Breast epithelium (tissue), 4 donors: ENCODE results near the gene LMCD1. TPM values are rescaled to one million over a fixed set of nuclear protein-coding genes. Genes with fewer than 3 reads are reported as not detected.

ENCODE experiments used
- DNase-seq, 2 donors: peaks; one replicate each; pipeline ENCODE4 v3.0.0-alpha.2; 2019; ENCODE audit warnings: low spot score in 2 of 2
- H3K27ac ChIP-seq, 2 donors: fragments of 200-600 bp; sonication (generic) in 1 of 2; one replicate each; pipeline ENCODE4 v1.5.1; 2016 to 2019; ENCODE audit warnings: mild to moderate bottlenecking in 1 of 2
- H3K27me3 ChIP-seq, 2 donors: fragments of 200-600 bp; sonication (generic) in 1 of 2; one replicate each; pipeline versions ENCODE4 v1.5.1 to v1.6.0; 2017 to 2019; ENCODE audit warnings: control low read depth in 1 of 2, mild to moderate bottlenecking in 1 of 2
- H3K36me3 ChIP-seq: fragments of 200-600 bp; one replicate; pipeline ENCODE4 v1.5.1; 2019
- H3K4me1 ChIP-seq, 2 donors: fragments of 200-600 bp; sonication (generic); one replicate each; pipeline ENCODE4 v1.5.1; 2016 to 2019; ENCODE audit warnings: control low read depth in 1 of 2
- H3K4me3 ChIP-seq, 3 donors: fragments of 200-600 bp; sonication (generic); 1 replicate in 2 of 3; 2 replicates in 1 of 3; pipeline ENCODE4 v1.5.1; 2016 to 2019; ENCODE audit warnings: mild to moderate bottlenecking in 3 of 3, moderate library complexity in 2 of 3
- H3K9me3 ChIP-seq, 2 donors: fragments of 200-600 bp; sonication (generic) in 1 of 2; one replicate each; pipeline ENCODE4 v1.5.1; 2016 to 2019; ENCODE audit warnings: control low read depth in 1 of 2
- POLR2A ChIP-seq: fragments of 450-650 bp; IDR thresholded peaks from one replicate; pipeline ENCODE4 v1.6.1; 2016; ENCODE audit warnings: antibody characterized with exemption, mild to moderate bottlenecking, moderate library complexity
- POLR2AphosphoS5 ChIP-seq, 3 donors: sonication (generic); formaldehyde crosslinking; IDR thresholded peaks; one replicate each; pipeline ENCODE4 v1.6.1; 2017; ENCODE audit warnings: antibody characterized with exemption in 3 of 3
- intact Hi-C: fragments of 100-400 bp; cut with DNase I; formaldehyde crosslinking; loops from one replicate; pipeline ENCODE4 v1.15.1; 2023; ENCODE audit warnings: low total_unique reads
- total RNA-seq, 3 donors: library from RNA; depleted of rRNA; stranded (reverse); fragments of >200 nt; gene quantifications; one replicate each; pipeline ENCODE4 v1.1.0, GENCODE V29; 2016
- TF ChIP-seq, protein P1 (sequence below), 3 donors: fragments of 450-650 bp; IDR thresholded peaks; one replicate each; pipeline ENCODE4 v1.5.1; 2016 to 2017; ENCODE audit warnings: antibody characterized with exemption in 3 of 3, mild to moderate bottlenecking in 3 of 3, moderate library complexity in 3 of 3

LMCD1 gene
- total RNA-seq, 3 donors from 2014 or later, result 53.0 to 228 (median 105) TPM

DNA sequence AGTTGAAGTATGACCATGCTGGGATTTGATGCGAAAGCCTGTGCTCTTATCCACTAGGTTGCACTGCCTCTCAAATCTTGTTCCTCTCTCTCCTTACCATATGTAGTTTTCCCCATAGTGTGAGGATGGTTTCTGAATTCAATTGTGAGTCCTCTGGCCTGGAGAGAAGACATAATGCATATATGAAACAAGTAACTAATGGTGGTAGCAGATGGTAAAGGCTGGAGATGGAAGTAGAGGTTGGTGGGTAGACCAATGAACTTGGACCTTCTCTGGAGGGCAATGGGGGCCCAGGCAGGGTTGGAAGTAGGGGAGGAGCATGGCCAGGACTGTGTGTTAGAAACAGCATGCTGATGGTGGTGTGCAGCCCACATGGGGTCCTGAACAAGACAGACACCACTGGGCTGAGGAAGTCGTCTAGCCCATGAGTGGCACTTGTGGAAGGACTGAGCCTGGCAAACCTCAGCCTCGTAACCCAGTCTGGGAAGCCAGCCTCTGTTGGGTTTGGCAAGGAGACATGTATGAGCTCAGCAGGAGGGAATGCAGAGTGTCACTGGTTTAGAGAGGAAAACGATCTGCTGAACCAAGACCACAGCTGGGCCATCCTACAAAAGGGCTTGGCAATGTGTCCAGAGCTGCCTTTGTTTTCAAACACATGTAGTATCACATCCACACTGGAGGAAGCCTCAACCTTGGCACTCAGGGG, 18.5 kb upstream of the LMCD1 start:
- TF ChIP-seq POLR2AphosphoS5 (IDR thresholded peaks at IDR 0.05) (peak in 2 of 3 donors; percentile 32 to 64), POLR2A (no peak)
- Histone ChIP-seq H3K9me3 (peaks cover 0 to 4% of the 10 kb centered on the region in 2 donors), H3K4me1 (peaks cover 6 to 11% of the 10 kb centered on the region in 2 donors), H3K36me3 (no peaks in the 10 kb centered on the region), H3K4me3 (no peak overlapping the region), H3K27ac (peak overlapping the region; percentile 79 to 92), H3K27me3 (no peaks in the 10 kb centered on the region)
- peak; percentile 74 to 92 for DNase-seq
- intact Hi-C loops, result no loop called here

DNA sequence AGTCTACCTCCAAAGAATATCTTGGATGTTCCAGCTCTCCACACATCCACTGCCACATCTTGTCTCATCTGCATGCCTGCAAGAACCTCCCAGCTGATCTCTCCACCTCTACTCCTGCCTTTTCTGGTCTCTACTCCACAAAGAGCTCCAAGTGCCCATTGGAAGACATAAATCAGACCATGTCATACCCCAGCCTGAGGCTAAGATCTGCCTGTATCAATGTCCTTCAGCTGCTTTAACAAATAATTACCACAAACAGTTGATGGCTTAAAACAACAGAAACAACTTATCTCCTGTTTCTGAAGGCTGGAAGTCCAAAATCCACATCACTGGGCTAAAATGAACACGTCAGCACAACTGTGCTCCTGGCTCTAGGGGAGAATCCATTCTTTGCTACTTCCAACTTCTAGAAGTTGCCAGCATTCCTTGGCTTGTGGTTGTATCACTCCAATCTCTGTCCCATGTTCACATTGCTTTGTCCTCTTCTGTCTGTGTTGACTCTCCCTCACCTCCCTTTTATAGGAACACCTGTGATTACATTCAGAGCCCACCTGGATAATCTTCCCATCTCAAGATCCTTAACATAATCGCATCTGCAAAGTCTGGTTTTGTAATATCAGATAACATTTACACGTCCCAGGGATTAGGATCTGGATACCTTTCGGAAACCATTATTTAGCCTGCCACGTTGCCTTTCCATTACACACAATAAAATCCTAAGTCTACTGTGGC, 17.0 kb upstream of the LMCD1 start:
- intact Hi-C loops, result no loop called here
- no peak for DNase-seq
- TF ChIP-seq POLR2AphosphoS5 (IDR thresholded peaks at IDR 0.05) (no peak), POLR2A (no peak)
- TF ChIP-seq, protein P1, sequence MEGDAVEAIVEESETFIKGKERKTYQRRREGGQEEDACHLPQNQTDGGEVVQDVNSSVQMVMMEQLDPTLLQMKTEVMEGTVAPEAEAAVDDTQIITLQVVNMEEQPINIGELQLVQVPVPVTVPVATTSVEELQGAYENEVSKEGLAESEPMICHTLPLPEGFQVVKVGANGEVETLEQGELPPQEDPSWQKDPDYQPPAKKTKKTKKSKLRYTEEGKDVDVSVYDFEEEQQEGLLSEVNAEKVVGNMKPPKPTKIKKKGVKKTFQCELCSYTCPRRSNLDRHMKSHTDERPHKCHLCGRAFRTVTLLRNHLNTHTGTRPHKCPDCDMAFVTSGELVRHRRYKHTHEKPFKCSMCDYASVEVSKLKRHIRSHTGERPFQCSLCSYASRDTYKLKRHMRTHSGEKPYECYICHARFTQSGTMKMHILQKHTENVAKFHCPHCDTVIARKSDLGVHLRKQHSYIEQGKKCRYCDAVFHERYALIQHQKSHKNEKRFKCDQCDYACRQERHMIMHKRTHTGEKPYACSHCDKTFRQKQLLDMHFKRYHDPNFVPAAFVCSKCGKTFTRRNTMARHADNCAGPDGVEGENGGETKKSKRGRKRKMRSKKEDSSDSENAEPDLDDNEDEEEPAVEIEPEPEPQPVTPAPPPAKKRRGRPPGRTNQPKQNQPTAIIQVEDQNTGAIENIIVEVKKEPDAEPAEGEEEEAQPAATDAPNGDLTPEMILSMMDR (IDR thresholded peaks at IDR 0.05), result no peak
- Histone ChIP-seq H3K9me3 (peaks cover 0 to 4% of the 10 kb centered on the region in 2 donors), H3K4me1 (peaks cover 6 to 11% of the 10 kb centered on the region in 2 donors), H3K27ac (peak overlapping the region in 1 of 2 donors; percentile 79), H3K4me3 (no peak overlapping the region), H3K27me3 (no peaks in the 10 kb centered on the region), H3K36me3 (no peaks in the 10 kb centered on the region)

DNA sequence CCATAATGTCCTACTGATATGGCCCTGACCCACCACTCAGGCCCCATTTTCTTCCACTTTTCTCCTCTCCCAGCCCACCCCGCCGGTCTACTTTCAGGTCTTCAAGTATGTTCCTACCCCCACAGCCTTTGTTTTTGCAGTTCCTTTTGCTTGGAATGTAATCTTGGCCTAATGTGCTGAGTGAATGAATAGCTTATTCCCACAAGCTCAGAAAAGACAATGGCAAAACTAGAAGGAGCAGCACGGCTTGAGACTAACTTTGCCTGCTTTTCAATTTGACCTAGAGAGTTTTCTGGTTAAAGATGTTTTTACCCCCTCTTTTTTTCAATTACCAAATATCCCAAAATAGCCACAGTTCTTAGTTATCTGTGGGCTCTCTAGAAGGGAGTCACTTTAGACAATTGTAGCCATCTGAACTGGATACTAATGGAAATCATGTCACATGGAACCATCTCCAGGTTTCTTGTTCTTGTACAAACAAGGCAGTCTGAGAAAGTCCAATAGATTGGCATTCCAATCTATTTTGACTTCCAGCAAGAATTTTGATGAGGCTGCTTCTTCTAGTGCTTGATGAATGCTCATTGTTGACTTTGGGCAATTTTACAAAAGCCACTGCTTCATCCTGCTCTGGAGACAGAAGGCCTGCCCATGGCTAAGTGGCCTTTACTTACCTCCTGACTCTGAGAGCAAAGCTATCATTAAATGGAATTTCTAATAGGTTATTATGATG, 16.3 kb upstream of the LMCD1 start:
- no peaks in the 10 kb centered on the region for H3K36me3 ChIP-seq
- peaks cover 0 to 4% of the 10 kb centered on the region in 2 donors for H3K9me3 ChIP-seq
- intact Hi-C loops, result no loop called here
- H3K27me3 ChIP-seq, result no peaks in the 10 kb centered on the region
- H3K4me3 ChIP-seq, result no peak overlapping the region
- peaks cover 6 to 11% of the 10 kb centered on the region in 2 donors for H3K4me1 ChIP-seq
- no peak for DNase-seq
- TF ChIP-seq POLR2A, result no peak
- no peak for TF ChIP-seq POLR2AphosphoS5 (IDR thresholded peaks at IDR 0.05)
- TF ChIP-seq, protein P1 (IDR thresholded peaks at IDR 0.05), result no peak
- H3K27ac ChIP-seq, result no peak overlapping the region

DNA sequence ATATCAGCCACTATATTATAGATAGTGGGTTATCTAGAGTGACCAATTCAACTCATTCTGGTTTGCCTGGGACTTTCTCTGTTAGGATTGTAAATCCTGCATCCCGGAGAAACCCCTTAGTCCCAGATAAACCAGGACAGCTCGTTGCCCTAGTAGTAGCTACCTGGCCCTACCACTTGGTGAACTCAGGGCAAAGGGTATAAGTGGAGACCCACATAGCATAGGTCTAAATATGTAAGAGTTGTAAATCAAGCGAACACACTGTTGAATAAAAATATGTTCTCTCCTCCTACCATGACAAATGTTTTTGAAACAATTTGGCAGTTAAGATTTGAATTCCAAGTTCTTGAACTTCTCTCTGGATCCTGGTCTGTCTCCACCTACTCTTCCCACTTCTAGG, 15.7 kb upstream of the LMCD1 start:
- H3K4me3 ChIP-seq, result no peak overlapping the region
- no peak for DNase-seq
- no peak for TF ChIP-seq POLR2AphosphoS5 (IDR thresholded peaks at IDR 0.05)
- TF ChIP-seq, protein P1 (IDR thresholded peaks at IDR 0.05), result no peak
- TF ChIP-seq POLR2A, result no peak
- no peaks in the 10 kb centered on the region for H3K36me3 ChIP-seq
- H3K4me1 ChIP-seq, result peaks cover 6 to 11% of the 10 kb centered on the region in 2 donors
- H3K9me3 ChIP-seq, result peaks cover 0 to 4% of the 10 kb centered on the region in 2 donors
- H3K27ac ChIP-seq, result no peak overlapping the region
- no peaks in the 10 kb centered on the region for H3K27me3 ChIP-seq
- intact Hi-C loops, result no loop called here

DNA sequence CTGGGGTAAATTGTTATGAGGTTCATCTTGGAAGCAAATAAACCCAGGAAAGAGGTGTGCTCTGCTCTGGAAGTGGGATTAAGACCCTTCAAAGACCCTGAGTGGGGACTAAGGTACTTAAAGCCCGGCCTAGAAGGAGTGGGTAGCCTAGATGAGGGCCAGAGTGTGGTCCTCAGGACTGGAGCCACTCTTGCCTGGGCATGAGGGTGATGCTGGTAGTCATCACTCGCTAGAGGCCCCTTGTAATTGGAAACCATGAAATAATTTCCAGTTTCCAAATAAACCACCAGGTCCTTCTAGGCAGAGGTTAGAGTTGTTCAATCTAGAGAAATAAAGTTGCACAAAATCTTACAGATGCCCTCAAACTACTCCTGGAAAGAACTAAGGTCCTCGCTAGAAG, 15.2 kb upstream of the LMCD1 start:
- Histone ChIP-seq H3K27ac (no peak overlapping the region), H3K4me3 (no peak overlapping the region), H3K27me3 (no peaks in the 10 kb centered on the region), H3K36me3 (no peaks in the 10 kb centered on the region), H3K9me3 (peaks cover 0 to 4% of the 10 kb centered on the region in 2 donors), H3K4me1 (peaks cover 6 to 11% of the 10 kb centered on the region in 2 donors)
- TF ChIP-seq, protein P1 (IDR thresholded peaks at IDR 0.05), result no peak
- TF ChIP-seq POLR2AphosphoS5 (IDR thresholded peaks at IDR 0.05) (no peak), POLR2A (no peak)
- intact Hi-C loops, result no loop called here
- DNase-seq, result no peak
